Posterior vena cava (tissue), 2 donors: ENCODE results near the gene DNAJC16. TPM values are rescaled to one million over a fixed set of nuclear protein-coding genes. Genes with fewer than 3 reads are reported as not detected.
A peak's percentile ranks its signal among the peaks of the same experiment; 100 is the strongest.
"Not testable (repeated sequence)": the region's sequence is repeated elsewhere in the genome, so short reads cannot be mapped to it uniquely, and the experiment has no call there.

ENCODE experiments used
- DNase-seq: peaks from one replicate; pipeline ENCODE4 v3.0.0-alpha.2; 2020; ENCODE audit warnings: low spot score
- intact Hi-C, 2 donors: fragments of 100-400 bp; cut with DNase I; formaldehyde crosslinking; loops; one replicate each; pipeline versions ENCODE4 v1.14.1 to v1.14.2; 2022 to 2023
- total RNA-seq, 2 donors: library from RNA; stranded (reverse); fragmentation: NEBNext Ultra II Directional; extraction: Animal tissue kit (Norgen Biotek cat#: 25700); gene quantifications; one replicate each; pipeline ENCODE4 v1.2.1, GENCODE V29; 2021
- donor health status: DM: yes; HTN: yes; CAD: no.
- donor health status: DM: yes; HTN: yes; CAD: no.

Gene DNAJC16
- total RNA-seq, 2 donors from 2014 or later: 12.4 to 14.2 TPM

DNA sequence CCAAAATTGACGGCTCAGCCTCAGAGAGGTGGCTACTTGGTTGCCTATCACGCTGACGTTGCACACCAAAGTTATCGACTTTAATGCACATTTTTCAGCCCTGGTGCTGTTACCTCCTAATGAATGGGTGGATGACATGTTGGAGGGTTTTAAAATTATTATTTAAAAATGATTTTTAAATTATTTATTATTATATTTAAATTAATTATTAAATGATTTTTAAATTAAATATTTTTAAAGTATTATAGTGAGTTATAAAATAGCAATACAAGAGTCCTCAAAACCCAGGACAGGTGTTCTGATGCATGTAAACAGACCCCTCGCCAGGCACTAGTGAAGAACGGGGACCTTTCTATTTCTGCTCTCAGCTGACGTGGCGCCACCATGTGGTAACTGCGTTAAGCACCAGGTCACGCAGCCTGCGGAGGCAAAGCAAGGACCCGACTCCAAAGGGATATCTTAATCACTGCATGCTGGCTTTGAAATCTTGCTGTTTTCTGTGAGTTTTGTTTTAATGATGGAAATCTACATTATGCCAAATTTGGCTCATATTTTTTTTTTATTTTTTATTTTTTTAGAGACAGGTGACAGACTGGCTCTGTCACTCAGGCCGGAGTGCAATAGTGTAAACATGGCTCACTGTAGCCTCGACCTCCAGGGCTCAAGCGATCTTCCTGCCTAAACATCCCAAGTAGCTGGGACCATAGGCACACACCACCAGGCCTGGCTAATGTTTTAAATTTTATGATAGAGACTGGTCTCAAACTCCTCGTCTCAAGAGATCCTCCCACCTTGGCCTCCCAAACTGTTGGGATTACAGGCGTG lies 25.2 kb upstream of the DNAJC16 start:
- DNase-seq: peak; percentile 80
- intact Hi-C loops: no loop called here

DNA sequence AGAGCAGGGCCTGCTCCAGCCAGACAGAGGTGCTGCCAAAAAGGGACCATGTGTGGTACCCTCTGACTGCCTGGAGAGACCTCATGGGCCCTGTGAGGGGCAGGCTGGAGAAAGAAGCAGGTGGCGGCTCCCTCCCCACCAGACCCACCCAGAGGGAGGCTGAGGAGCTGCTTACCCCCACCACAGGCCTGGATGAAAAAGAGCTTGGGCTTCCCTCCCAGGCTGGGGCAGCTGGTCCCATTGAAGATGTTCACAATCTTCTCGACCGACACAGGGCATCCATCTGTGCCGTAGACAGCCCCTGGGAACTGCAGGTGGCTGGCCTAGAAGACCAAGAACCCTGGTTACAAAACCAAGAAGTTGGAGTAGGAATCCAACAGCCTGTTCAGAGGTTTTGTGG lies 22.2 kb upstream of the DNAJC16 start:
- DNase-seq: peak; percentile 51
- intact Hi-C loops: no loop called here

DNA sequence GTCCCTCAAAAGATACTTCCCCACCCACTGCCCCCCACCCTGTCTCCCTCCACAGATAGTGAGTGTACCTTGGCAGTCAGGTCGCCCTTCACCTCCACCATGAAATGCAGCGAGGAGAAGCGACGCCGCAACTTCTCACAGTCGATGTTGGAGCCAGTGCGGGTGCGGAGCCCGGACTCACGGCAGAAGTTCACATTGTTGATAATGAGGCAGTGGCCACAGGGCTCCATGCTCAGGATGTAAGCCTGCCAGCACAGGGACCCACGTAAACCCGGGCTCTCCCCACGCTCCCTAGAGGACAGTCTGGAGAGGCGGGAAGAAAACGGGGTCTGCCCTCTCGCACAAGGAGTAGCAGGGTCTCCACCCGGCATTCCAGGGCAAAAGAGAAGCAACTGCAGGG lies 19.8 kb upstream of the DNAJC16 start:
- intact Hi-C loops: no loop called here
- no peak for DNase-seq

DNA sequence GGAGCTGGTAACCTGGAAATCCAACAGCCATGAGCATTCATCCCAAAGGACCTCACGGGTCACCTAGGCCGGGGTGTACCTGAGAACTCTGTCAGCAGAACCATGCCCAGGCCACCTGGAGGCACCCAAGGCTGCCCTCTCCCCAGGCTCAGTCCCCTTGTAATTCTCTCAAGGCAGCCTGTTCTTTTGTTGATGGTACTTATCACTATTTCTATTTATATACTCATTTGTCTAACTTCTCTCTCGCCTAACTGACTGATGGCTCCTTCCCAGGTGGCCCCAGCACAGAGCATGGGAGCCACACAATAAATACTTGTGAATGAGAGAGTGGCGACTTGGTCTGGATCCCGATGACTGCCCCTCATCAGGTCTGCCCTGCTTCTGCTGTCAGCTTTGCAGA lies 19.4 kb upstream of the DNAJC16 start:
- no peak for DNase-seq
- intact Hi-C loops: no loop called here

DNA sequence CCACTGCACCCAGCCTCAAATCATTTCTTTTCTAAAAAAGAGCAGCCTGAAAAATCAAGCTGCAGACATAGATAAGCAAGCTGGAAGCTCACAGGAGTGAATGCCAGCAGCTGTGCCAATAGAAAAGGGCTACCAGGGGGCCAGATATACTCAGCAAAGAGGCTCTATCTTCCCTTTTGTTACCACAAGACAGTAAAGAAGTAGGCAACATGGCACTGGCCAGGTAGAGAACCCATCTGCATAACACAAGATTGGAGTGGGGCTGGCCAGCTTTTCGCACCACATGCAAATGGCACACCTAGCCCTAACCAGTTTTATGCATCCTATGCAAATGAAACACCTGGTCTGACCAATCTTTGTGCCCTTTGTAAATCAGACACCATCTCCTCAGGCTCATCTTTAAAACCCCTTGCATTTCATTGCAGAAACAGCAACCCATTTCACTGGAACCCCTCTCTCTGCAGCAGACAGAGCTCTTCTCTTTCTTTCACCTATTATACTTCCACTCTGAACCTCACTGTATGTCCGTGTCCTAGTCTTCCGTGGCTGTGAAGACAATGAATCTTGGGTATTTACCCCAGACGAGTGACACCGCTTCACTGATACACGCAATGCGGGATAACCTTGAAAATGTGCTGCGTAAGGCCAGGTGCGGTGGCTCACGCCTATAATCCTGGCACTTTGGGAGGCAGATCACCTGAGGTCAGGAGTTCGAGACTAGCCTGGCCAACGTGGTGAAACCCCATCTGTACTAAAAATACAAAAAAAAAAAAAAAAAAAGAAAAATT lies 17.8 kb upstream of the DNAJC16 start:
- intact Hi-C loops: no loop called here

DNA sequence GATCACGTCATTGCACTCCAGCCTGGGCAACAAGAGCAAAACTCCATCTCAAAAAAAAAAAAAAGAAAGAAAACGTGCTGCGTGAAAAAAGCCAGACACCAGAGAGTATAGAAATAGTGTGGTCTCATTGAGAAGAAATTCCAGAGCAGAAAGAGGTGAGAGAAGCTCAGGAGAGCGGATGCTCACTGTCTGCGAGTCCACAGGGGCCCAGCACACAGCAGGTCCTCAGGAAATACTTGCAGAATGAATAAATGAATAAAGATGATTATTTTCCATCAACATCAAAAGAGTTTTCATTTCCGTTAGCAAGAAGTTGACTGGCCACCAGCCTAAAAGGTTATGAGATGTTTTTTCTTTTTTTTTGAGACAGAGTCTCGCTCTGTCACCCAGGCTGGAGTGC lies 17.1 kb upstream of the DNAJC16 start:
- intact Hi-C loops: no loop called here
- DNase-seq: no peak

More for the DNA sequence above, 17.8 kb upstream of the DNAJC16 start:
- no peak for DNase-seq

DNA sequence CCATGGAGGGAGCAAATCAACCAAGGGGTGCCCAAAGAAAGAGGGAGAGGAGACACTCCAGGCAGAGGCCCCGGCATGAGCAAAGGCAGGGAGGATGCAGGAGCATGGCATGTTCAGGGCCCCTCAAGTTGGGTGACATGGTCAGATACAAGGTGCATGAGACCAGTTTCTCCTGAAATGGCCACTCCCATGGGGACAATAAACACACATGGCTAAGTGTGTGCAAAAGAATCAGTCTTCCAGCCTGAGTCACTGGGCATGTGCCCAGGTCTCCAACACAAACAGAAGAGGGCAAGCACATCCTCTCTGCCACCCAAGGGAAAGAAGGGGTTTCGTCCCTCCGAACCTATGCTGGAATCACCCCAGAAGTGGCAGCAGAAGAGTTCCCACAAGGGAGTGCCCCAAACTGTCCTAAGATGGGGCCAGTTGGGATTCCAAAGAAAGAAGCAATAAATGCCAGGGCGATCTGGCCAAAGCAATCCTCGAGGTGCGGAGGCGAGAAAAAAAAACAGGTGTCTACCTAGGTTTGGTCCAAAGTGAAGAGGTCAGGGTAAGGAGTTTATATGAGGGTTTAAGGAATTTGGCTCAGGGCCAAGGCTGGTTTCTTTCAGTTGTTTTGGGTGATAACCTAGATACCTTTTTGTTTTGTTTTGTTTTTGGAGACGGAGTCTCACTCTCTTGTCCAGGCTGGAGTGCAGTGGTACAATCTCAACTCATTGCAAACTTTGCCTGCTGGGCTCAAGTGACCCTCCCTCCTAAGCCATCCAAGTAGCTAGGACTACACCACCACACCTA lies 15.8 kb upstream of the DNAJC16 start:
- DNase-seq: no peak
- intact Hi-C loops: no loop called here

DNA sequence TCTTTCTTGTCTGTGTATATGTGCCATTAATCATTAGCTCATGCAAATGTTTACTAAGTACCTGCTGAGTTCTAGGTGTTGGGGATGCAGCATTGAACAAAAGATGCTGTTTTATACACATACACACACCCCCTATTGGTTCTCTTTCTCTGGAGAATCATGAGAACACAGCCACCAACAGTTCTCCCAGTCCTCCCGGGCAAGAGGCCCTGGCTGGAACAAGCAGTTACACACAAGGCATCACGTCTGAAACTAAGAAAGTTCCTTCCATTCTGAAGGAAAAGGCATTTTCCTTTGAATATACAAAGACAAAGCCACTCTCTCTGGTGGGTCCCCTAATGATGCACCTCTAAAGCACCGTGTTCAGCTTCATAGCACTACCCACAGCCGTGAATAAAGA lies 13.5 kb upstream of the DNAJC16 start:
- DNase-seq: no peak
- intact Hi-C loops: no loop called here

DNA sequence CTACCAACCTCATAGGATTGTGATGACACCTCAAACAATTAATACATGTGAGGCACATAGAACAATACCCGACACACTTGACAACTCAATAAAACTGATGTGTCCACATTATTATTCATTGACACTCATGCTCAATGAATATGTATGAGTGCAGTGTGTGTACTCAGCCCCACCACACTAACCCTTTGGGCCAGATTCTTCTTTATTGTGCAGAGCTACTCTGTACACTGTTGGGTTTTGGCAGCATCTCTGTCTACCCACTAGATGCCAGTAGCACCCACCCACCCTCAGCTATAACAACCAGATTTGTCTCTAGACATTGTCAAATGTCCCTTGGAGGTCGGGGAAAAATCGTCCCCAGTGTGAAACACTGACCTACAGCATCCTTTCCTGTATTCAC lies 12.7 kb upstream of the DNAJC16 start:
- DNase-seq: no peak
- intact Hi-C loops: no loop called here

DNA sequence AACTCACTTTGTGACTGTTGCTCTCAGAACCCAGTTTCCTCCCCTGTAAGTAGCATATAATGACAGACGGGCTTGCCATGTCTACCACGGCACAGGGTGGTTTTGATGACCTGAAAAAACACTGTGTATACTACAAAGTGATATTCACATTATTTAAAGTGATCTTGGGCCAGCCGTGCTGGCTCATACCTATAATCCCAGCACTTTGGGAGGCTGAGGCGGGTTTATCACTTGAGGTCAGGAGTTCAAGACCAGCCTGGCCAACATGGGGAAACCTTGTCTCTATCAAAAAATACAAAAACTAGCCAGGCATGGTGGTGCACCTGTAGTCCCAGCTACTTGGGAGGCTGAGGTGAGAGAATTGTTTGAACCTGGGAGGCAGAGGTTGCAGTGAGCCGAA lies 12.1 kb upstream of the DNAJC16 start:
- DNase-seq, intact Hi-C loops: not testable (repeated sequence)

DNA sequence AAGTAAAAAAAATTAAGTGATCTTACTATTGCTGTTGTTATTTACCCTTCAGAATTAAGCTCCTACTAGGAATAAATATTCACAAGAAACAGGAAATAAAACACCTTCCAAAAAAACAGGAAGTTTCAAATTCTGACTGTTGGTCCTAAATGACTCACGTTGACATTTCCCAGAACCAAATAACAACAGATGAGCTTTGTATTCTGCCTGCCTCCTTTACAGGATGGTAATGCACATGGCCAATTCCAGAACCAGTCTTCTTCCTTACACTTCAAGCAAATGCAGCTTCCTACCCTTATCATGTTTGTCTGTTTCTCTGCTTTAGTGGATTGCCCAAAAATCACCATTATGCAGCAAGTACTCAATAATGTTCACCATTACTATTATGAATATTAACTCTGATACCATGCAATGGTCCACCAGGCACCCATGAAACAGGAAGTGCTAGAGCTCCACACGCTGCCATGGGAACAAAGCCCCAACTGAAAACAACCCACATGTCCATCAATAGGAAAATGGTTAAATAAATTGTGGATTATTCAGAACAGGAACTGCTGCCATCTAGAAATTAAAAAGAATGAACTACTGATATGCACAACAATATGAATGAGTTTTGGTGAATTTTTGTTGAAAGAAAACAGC lies 11.5 kb upstream of the DNAJC16 start:
- intact Hi-C loops: no loop called here
- no peak for DNase-seq

DNA sequence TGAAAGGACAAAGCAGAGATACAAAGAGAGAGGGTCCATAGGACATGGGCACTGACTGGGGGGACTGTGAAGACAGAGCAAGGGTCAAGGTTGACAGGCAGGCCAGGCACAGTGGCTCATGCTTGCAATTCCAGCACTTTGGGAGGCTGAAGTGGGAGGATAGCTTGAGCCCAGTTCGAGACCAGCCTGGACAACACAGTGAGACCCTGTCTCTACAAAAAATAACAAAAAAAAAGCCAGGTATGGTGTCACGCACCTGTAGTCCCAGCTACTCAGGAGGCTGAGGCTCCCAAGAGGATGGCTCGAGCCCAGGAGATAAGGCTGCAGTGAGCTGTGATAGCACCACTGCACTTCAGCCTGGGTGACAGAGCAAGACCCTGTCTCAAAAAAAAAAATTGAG lies 7.0 kb upstream of the DNAJC16 start:
- intact Hi-C loops: no loop called here
- DNase-seq: no peak

DNA sequence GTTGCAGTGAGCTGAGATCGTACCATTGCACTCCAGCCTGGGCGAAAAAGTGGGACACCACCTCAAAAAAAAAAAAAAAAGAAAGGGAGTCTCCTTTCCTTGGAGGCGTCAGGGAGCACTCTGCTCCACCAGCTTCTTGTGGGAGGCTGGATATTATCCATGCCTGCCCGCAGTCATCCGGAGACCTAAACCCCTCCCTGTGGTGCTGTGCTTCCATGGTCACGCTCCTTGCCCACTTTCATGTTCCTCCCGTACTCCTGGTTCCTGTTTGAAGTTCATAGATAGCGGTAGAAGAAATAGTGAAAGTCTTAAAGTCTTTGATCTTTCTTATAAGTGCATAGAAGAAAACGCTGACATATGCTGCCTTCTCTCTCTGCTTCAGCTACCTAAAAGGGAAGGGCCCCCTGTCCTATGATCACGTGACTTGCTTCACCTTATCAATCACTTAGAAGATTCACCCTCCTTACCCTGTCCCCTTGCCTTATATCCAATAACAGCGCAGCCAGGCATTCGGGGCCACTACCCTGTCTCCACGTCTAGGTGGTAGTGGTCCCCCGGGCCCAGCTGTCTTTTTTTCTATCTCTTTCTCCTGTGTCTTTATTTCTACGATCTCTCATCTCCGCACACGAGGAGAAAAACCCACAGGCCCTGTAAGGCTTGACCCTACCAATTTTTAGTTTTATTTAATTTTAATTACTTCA lies 5.3 kb upstream of the DNAJC16 start:
- DNase-seq, intact Hi-C loops: not testable (repeated sequence)

DNA sequence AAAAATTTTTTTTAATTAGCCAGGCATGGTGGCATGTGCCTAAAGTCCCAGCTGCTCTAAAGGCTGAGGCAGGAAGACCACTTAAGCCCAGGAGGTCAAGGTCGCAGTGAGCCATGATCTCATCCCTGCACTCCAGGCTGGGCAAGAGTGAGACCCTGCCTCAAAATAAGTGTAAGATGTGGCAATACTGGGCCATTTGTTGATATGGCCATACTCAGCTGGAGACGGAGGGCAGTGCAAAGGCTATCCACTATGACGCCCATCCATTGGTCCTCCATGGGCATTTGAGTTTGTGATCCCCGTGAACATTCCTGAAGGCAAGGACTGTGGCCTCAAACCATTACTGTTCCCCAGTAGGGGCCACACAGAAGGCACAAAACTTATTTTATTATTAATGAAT lies 4.1 kb upstream of the DNAJC16 start:
- intact Hi-C loops: no loop called here
- DNase-seq: no peak

DNA sequence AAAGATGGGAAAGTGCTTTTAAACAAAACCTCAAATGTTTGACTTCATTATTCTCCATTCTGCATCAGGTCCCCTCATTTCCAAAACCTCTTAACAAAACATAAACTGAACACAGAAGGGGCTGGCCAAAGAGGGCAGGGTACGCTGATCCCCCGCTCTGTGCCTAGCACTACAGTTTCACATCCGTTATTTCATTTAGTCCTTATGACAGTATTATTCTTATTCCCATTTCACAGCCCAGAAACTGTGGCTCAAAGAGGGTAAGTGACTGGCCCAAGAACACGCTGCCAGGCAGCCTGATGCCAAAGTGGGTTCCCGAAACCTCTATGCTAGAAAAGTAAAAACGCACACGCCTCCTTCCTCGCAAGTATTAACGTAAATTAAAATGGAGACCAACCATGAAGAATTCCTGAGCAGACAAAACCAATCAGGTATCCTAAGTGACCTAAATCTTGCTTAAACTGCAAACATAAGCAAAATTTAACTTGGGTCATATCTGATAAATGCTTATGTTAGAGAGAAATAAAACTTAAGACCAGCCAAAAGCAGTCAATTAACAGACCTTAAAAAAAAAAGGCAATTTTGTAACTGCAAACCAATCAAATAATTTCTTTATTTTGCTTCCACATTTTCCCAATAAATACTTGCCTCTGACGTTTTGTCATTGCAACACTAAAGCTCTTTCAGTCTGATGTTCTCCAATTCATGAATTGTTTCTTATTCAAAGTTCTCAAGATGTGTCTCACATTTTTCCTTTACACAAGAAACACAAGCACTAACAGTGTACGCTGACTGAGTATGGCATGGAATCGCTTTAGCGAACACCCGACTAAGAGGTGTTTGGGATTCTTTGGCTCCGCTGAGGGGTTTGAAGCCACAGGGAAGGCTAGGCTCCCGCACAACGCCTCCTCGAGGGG lies 3.3 kb upstream of the DNAJC16 start:
- no peak for DNase-seq
- intact Hi-C loops: no loop called here

DNA sequence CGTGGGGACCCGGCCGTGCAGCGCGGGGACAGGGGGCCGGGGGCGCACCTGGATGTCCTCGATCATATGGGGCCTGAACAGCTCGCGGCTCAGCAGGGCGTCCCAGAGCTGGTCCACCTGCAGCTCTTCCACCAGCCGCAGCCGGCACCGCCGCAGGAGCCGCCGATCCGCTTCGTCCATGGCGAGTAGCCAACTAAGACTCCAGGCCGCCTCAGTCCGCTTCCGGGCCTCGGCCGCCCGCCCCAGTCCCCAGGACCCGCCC lies 2.7 kb upstream of the DNAJC16 start, which contains the start of gene CASP9:
TSS of gene CASP9 (minus strand) at position 195 of the 262 bp plus-strand sequence. CDS start at position 180, 15 bp downstream.
- DNase-seq: no peak
- intact Hi-C loops: no loop called here

DNA sequence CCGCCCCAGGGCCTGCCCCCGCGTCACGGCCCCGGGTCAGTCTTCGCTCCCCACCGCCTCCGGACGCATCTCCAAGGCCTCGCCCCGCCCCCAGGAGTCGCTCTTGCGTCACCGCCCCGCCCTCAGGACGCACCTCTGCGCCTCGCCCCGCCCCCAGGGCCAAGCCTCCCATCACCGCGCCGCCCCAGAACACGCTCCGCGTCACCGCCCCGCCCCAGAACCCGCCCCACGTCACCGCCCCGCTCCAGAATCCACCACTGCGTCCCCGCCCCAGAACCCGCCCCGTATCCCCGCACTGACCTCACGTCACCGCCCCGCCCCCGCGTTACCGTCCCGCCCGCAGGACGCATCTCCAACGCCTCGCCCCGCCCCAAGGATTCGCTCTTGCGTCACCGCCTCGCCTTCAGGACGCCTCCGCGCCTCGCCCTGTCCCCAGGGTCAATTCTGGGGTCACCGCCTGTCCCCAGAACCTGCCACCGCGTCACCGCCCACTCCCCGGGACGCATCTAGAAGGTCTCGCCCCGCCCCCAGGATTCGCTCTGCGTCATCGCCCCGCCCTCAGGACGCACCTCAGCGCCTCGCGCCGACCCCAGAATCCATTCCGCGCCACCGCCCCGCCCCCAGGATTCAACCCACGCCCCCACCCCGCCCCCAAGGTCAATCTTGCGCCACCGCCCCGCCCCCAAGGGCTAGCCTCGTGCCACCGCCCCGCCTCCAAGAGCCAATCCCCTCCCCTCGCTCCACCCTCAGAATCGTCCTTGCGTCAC lies 2.2 kb upstream of the DNAJC16 start:
- intact Hi-C loops: no loop called here
- DNase-seq: peak; percentile 100
